DOHH2 (cell line): ENCODE data around the gene MBTPS1.

Experiments used
- EZH2phosphoT487 ChIP-seq: fragments of 200-600 bp; sonication (generic); IDR thresholded peaks from 2 replicates; pipeline ENCODE4 v1.6.1; 2017; ENCODE audit warnings: borderline replicate concordance, mild to moderate bottlenecking, antibody characterized with exemption, low read length, moderate library complexity, mixed read lengths
- TF ChIP-seq, protein P1 (sequence below): fragments of 200-600 bp; sonication (generic); IDR thresholded peaks from one replicate; pipeline ENCODE4 v1.5.1; 2014; ENCODE audit warnings: antibody characterized with exemption, mild to moderate bottlenecking, low read depth, low read length; ENCODE audit not compliant: poor library complexity, severe bottlenecking

DNA sequence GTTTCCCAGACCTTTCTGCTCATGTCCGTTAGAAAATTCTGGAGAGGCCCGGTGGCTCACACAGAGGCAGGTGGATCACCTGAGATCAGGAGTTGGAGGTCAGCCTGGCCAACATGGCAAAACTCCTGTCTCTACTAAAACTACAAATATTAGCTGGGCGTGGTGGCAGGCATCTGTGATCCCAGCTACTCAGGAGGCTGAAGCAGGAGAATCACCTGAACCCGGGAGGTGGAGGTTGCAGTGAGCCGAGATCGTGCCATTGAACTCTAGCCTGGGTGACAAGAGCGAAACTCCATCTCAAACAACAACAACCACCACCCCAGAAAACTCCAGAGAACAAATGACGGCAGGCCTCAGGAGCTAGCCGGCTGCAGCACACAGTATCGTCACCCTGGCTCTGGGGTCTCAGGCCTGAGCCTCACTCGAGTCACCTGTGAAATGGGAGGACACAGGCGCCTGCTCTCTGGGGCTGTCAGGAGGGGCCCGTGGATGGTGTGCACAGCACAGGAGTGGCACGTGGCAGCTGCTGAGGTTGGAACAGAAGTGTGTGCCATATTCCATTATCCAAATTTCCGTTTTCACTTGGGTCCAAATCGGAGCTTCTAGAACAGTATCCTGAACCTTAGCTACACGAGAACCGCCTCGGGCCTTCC lies 70.8 kb downstream of the MBTPS1 start:
- TF ChIP-seq, protein P1, sequence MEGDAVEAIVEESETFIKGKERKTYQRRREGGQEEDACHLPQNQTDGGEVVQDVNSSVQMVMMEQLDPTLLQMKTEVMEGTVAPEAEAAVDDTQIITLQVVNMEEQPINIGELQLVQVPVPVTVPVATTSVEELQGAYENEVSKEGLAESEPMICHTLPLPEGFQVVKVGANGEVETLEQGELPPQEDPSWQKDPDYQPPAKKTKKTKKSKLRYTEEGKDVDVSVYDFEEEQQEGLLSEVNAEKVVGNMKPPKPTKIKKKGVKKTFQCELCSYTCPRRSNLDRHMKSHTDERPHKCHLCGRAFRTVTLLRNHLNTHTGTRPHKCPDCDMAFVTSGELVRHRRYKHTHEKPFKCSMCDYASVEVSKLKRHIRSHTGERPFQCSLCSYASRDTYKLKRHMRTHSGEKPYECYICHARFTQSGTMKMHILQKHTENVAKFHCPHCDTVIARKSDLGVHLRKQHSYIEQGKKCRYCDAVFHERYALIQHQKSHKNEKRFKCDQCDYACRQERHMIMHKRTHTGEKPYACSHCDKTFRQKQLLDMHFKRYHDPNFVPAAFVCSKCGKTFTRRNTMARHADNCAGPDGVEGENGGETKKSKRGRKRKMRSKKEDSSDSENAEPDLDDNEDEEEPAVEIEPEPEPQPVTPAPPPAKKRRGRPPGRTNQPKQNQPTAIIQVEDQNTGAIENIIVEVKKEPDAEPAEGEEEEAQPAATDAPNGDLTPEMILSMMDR, result no peak
- TF ChIP-seq EZH2phosphoT487, result no peak
